ENCODE measurements around the gene HBD.

DNA sequence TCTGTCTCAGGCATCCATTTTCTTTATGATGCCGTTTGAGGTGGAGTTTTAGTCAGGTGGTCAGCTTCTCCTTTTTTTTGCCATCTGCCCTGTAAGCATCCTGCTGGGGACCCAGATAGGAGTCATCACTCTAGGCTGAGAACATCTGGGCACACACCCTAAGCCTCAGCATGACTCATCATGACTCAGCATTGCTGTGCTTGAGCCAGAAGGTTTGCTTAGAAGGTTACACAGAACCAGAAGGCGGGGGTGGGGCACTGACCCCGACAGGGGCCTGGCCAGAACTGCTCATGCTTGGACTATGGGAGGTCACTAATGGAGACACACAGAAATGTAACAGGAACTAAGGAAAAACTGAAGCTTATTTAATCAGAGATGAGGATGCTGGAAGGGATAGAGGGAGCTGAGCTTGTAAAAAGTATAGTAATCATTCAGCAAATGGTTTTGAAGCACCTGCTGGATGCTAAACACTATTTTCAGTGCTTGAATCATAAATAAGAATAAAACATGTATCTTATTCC is 46.4 kb upstream of the HBD start:
- TF ChIP-seq, protein P1, sequence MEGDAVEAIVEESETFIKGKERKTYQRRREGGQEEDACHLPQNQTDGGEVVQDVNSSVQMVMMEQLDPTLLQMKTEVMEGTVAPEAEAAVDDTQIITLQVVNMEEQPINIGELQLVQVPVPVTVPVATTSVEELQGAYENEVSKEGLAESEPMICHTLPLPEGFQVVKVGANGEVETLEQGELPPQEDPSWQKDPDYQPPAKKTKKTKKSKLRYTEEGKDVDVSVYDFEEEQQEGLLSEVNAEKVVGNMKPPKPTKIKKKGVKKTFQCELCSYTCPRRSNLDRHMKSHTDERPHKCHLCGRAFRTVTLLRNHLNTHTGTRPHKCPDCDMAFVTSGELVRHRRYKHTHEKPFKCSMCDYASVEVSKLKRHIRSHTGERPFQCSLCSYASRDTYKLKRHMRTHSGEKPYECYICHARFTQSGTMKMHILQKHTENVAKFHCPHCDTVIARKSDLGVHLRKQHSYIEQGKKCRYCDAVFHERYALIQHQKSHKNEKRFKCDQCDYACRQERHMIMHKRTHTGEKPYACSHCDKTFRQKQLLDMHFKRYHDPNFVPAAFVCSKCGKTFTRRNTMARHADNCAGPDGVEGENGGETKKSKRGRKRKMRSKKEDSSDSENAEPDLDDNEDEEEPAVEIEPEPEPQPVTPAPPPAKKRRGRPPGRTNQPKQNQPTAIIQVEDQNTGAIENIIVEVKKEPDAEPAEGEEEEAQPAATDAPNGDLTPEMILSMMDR (IDR thresholded peaks at IDR 0.05; ENCODE audit: low read depth, low read length), result no peak
- TF ChIP-seq POLR2A (IDR thresholded peaks at IDR 0.05; ENCODE audit: extremely low read depth, insufficient read length), result no peak
